IMR-90 (cell line): ENCODE results near the gene BET1. TPM values are rescaled to one million over a fixed set of nuclear protein-coding genes. Genes with fewer than 3 reads are reported as not detected.

Experiments
- ATAC-seq: fragments of 200-7000 bp; cut with Tn5 transposase; 2 replicates; pipeline ENCODE4 v1.9.1; 2020; ENCODE audit warnings: low read depth, mild to moderate bottlenecking, moderate library complexity
- BruUV-seq: library from RNA; stranded (reverse); fragments of 400-500 nt; replicated peaks from 2 replicates; lab custom pipeline; 2021; lab: Mats Ljungman, UMichigan
- CTCF ChIA-PET: fragments of 300-600 bp; formaldehyde crosslinking; extraction: SDS; loops from one replicate; lab custom pipeline; 2021; ENCODE audit warnings: antibody characterized with exemption; lab: Yijun Ruan, JAX
- POLR2A ChIA-PET: fragments of 300-600 bp; sonication (Branson Sonifier 250); formaldehyde crosslinking; loops from one replicate; lab custom pipeline; 2022; ENCODE audit warnings: antibody characterized with exemption; ENCODE audit not compliant: unreplicated experiment; lab: Charles Lee
- DNase-seq: peaks from one replicate; pipeline ENCODE4 v3.0.0; 2013
- H2AFZ ChIP-seq: replicated peaks from 2 replicates; pipeline ENCODE3; 2013; ENCODE audit warnings: low read length, mild to moderate bottlenecking; ENCODE audit not compliant: poor library complexity
- H2AK5ac ChIP-seq: 2 replicates; pipeline ENCODE4 v1.6.1; 2013; ENCODE audit warnings: low read depth, low read length, inconsistent platforms
- H2AK9ac ChIP-seq: replicated peaks from 2 replicates; pipeline ENCODE3; 2013; ENCODE audit warnings: mild to moderate bottlenecking, low read depth, low read length, moderate library complexity; ENCODE audit not compliant: poor library complexity
- H2BK120ac ChIP-seq: 2 replicates; pipeline ENCODE4 v1.6.1; 2013; ENCODE audit warnings: low read depth, low read length, inconsistent platforms
- H2BK15ac ChIP-seq: 3 replicates; pipeline ENCODE4 v1.6.1; 2013; ENCODE audit warnings: low read depth, low read length, inconsistent platforms
- H2BK20ac ChIP-seq: 2 replicates; pipeline ENCODE4 v1.6.1; 2013; ENCODE audit warnings: low read depth, mild to moderate bottlenecking, inconsistent platforms, low read length, moderate library complexity
- H2BK5ac ChIP-seq: 2 replicates; pipeline ENCODE4 v1.6.1; 2013; ENCODE audit warnings: mild to moderate bottlenecking, low read depth, low read length, inconsistent platforms; ENCODE audit not compliant: poor library complexity, severe bottlenecking
- H3K14ac ChIP-seq: replicated peaks from 2 replicates; pipeline ENCODE4 v1.6.1; 2013; ENCODE audit warnings: low read depth, low read length, inconsistent platforms
- H3K18ac ChIP-seq: 2 replicates; pipeline ENCODE4 v1.6.1; 2013; ENCODE audit warnings: low read depth, low read length, control low read depth
- H3K23ac ChIP-seq: 2 replicates; pipeline ENCODE4 v1.6.1; 2013; ENCODE audit warnings: low read depth, low read length, inconsistent platforms
- H3K27ac ChIP-seq: 2 replicates; pipeline ENCODE4 v1.5.1; 2013; ENCODE audit warnings: mild to moderate bottlenecking, control low read depth, low read length; ENCODE audit not compliant: insufficient read depth
- H3K27me3 ChIP-seq: 2 replicates; pipeline ENCODE4 v1.6.1; 2013; ENCODE audit warnings: low read length; ENCODE audit not compliant: control insufficient read depth, insufficient read depth
- H3K36me3 ChIP-seq: 2 replicates; pipeline ENCODE4 v1.6.1; 2013; ENCODE audit warnings: low read length, mixed read lengths; ENCODE audit not compliant: control insufficient read depth, insufficient read depth
- H3K4ac ChIP-seq: 2 replicates; pipeline ENCODE4 v1.6.1; 2013; ENCODE audit warnings: low read depth, low read length, inconsistent platforms
- H3K4me1 ChIP-seq: 2 replicates; pipeline ENCODE4 v1.6.1; 2013; ENCODE audit warnings: low read length, mixed read lengths; ENCODE audit not compliant: control insufficient read depth, insufficient read depth
- H3K4me2 ChIP-seq: 2 replicates; pipeline ENCODE4 v1.6.1; 2013; ENCODE audit warnings: low read depth, mild to moderate bottlenecking, control low read depth, low read length, moderate library complexity
- H3K4me3 ChIP-seq: 2 replicates; pipeline ENCODE4 v1.5.1; 2013; ENCODE audit warnings: low read depth, mild to moderate bottlenecking, control low read depth, low read length, moderate library complexity; ENCODE audit not compliant: insufficient read depth
- H3K56ac ChIP-seq: 2 replicates; pipeline ENCODE4 v1.6.1; 2013; ENCODE audit warnings: low read length, inconsistent platforms; ENCODE audit not compliant: insufficient read depth; ENCODE audit errors: extremely low read depth
- H3K79me1 ChIP-seq, 2 experiments: 2 replicates each; pipeline ENCODE4 v1.6.1; 2013; ENCODE audit warnings: low read length in 2 of 2, inconsistent platforms in 1 of 2, low read depth in 1 of 2
- H3K9ac ChIP-seq: 2 replicates; pipeline ENCODE4 v1.6.1; 2013; ENCODE audit warnings: low read depth, low read length, control low read depth
- H3K9me1 ChIP-seq: 2 replicates; pipeline ENCODE4 v1.6.1; 2013; ENCODE audit warnings: low read length, inconsistent platforms; ENCODE audit not compliant: insufficient read depth
- H3K9me3 ChIP-seq: 2 replicates; pipeline ENCODE4 v1.6.1; 2013; ENCODE audit warnings: low read length; ENCODE audit not compliant: control insufficient read depth, insufficient read depth
- H4K20me1 ChIP-seq: 2 replicates; pipeline ENCODE4 v1.6.1; 2013; ENCODE audit warnings: low read length, inconsistent platforms; ENCODE audit not compliant: insufficient read depth
- H4K5ac ChIP-seq: 2 replicates; pipeline ENCODE4 v1.6.1; 2013; ENCODE audit warnings: mild to moderate bottlenecking, low read depth, low read length, control low read depth
- H4K8ac ChIP-seq, 2 experiments: 2 replicates each; pipeline ENCODE4 v1.6.1; 2013; ENCODE audit warnings: low read depth in 2 of 2, low read length in 2 of 2, control low read depth in 1 of 2, inconsistent platforms in 1 of 2
- H4K91ac ChIP-seq: 2 replicates; pipeline ENCODE4 v1.6.1; 2013; ENCODE audit warnings: low read depth, low read length, inconsistent platforms; ENCODE audit not compliant: insufficient read depth
- POLR2A ChIP-seq: IDR thresholded peaks from 2 replicates; pipeline ENCODE4 v1.6.1; 2012; ENCODE audit warnings: mild to moderate bottlenecking, low read depth, low read length
- WGBS, 2 experiments: methylation state at CpG; one replicate each; pipeline versions ENCODE4 v1.1.5 to v1.1.7; 2013; ENCODE audit warnings: missing lambda C conversion rate in 2 of 2; ENCODE audit not compliant: insufficient read length in 1 of 2; ENCODE audit errors: extremely low coverage in 2 of 2; 5-methylcytosine and 5-hydroxymethylcytosine counted together
- dilution Hi-C: fragments of 300-500 bp; cut with HindIII; formaldehyde crosslinking; loops from one replicate; pipeline ENCODE4 v1.14.3; 2018; ENCODE audit warnings: low sequenced_read_pairs; ENCODE audit not compliant: unreplicated experiment
- in situ Hi-C: fragments of 300-500 bp; cut with MboI; formaldehyde crosslinking; loops from 3 replicates; pipeline ENCODE4 v1.14.3; 2019; ENCODE audit warnings: low sequenced_read_pairs, inconsistent platforms, mixed read lengths
- intact Hi-C: fragments of 100-400 bp; cut with micrococcal nuclease; formaldehyde crosslinking; loops from 2 replicates; pipeline ENCODE4 v1.10.0; 2022
- polyA plus RNA-seq, 3 experiments: library from polyadenylated mRNA; depleted of rRNA; stranded (reverse); fragments of >200 nt; gene quantifications; 2 replicates each; pipeline ENCODE4 v1.2.3, GENCODE V29; 2012; ENCODE audit warnings: low replicate concordance in 1 of 3
- total RNA-seq: library from RNA; depleted of rRNA; stranded (reverse); fragments of >200 nt; gene quantifications from 2 replicates; pipeline ENCODE4 v1.2.3, GENCODE V29; 2012

The BET1 gene
- total and polyA plus RNA-seq, 2 of the 4 experiments (the other 2 are of a cell fraction) = 9.9 to 33.2 TPM

GRCh38 chr7:94031865-94032264 is 27.7 kb upstream of the BET1 start:
- intact Hi-C loops = no loop called here
- Histone ChIP-seq H2AK5ac (no peak overlapping the region), H3K23ac (no peak overlapping the region), H2BK20ac (no peak overlapping the region), H3K56ac (no peak overlapping the region), H3K14ac (no peak overlapping the region), H3K36me3 (no peaks in the 10 kb centered on the region), H4K91ac (no peak overlapping the region), H2BK120ac (no peak overlapping the region), H3K4me2 (no peak overlapping the region), H2BK5ac (no peak overlapping the region), H3K9ac (no peak overlapping the region), H3K27me3 (peaks cover 16% of the 10 kb centered on the region), H3K4me3 (no peak overlapping the region), H3K9me1 (no peaks in the 10 kb centered on the region), H2AFZ (no peak overlapping the region), H4K8ac (no peak overlapping the region), H3K18ac (no peak overlapping the region), H3K79me1 (no peaks in the 10 kb centered on the region), H2AK9ac (no peak overlapping the region), H3K27ac (no peak overlapping the region), H3K9me3 (peaks cover 3% of the 10 kb centered on the region; the same call in 1 of the 2 replicates), H4K20me1 (no peaks in the 10 kb centered on the region), H2BK15ac (no peak overlapping the region), H3K4me1 (peaks cover 2% of the 10 kb centered on the region; the same call in 1 of the 2 replicates), H4K5ac (no peak overlapping the region), H3K4ac (no peak overlapping the region)
- no peak for TF ChIP-seq POLR2A
- in situ Hi-C loops = no loop called here
- WGBS, 2 experiments = no CpG with 5 or more reads among the region's 2 CpGs
- DNase-seq = no peak
- POLR2A ChIA-PET = no interaction called here
- CTCF ChIA-PET = no interaction called here
- no peak for ATAC-seq
- dilution Hi-C loops = no loop called here
- BruUV-seq = no TSS peak
